ENCODE results near the gene CD300LF.

- TF ChIP-seq CTCF (IDR thresholded peaks at IDR 0.05 in 2 of 3, conservative IDR thresholded peaks at IDR 0.05 in 1 of 3; ENCODE audit: borderline replicate concordance in 1 of 3, insufficient read depth in 1 of 3, low read depth in 2 of 3, low read length in 2 of 3) (no peak), TCF7L2 (IDR thresholded peaks at IDR 0.05; ENCODE audit: borderline replicate concordance, extremely low read depth, insufficient read depth, insufficient read length) (no peak), CEBPB (IDR thresholded peaks at IDR 0.05; ENCODE audit: low read depth) (no peak), CBX3 (IDR thresholded peaks at IDR 0.05; ENCODE audit: low read depth) (no peak), YY1 (IDR thresholded peaks at IDR 0.05; ENCODE audit: extremely low read depth, insufficient replicate concordance, low read depth, low read length) (no peak), SP1 (IDR thresholded peaks at IDR 0.05; ENCODE audit: low read depth) (no peak)
These were observed 33.7 kb upstream of the CD300LF start for GRCh38 chr17:74746376-74746775.
